ENCODE data around the gene LRP10. TPM values are rescaled to one million over a fixed set of nuclear protein-coding genes. Genes with fewer than 3 reads are reported as not detected.

Gene LRP10
- total RNA-seq, 1 experiment from 2014 or later = 42.7 TPM

DNA sequence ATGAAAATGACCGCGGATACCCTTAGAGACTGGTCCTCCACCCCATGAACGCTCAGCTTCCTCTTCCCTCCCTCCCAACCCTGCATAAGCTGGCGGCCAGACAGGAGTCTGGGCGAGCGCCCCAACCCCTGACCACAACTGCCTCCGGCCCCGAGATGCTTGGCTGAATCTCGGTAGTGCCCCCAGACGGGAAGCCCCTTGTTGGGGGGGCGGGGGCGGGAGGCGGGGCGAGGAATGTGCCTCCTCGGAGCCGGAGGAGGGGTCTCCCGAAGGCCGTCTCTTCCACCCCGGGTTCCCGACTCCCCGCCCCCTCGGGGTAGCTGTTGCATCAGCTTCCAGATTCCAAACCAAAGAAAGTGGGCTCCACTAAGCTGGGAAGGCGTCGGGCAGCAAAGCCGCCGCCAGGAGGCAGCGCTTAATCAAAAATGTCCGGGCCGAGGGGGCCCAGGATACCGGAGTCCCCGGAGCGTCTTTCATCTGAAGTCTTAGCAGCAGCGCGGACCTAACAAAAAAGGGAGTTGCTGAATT, 48.9 kb upstream of the LRP10 start:
- BruUV-seq (replicated peaks) = no TSS peak
- H2AFZ ChIP-seq (ENCODE audit: low read depth, low read length, poor library complexity, severe bottlenecking) = peak overlapping the region; percentile 99

More for the DNA sequence above, 48.9 kb upstream of the LRP10 start:
- Histone ChIP-seq H3K4me3 (replicated peaks in 1 of 2; ENCODE audit: low read depth in 1 of 2, low read length in 2 of 2) (peak overlapping the region; percentile 29 to 43), H3K4me2 (ENCODE audit: low read length) (peak overlapping the region; percentile 68), H3K79me2 (ENCODE audit: insufficient read depth, low read length) (no peaks in the 10 kb centered on the region), H3K36me3 (ENCODE audit: control insufficient read depth in 1 of 2, insufficient read depth in 2 of 2, low read length in 2 of 2) (no peaks in the 10 kb centered on the region), H3K9me3 (ENCODE audit: control insufficient read depth in 1 of 2, insufficient read depth in 1 of 2, low read depth in 1 of 2, low read length in 2 of 2) (no peaks in the 10 kb centered on the region), H4K20me1 (ENCODE audit: insufficient read depth) (no peaks in the 10 kb centered on the region), H3K9me2 (ENCODE audit: insufficient read depth) (no peaks in the 10 kb centered on the region), H3K9ac (ENCODE audit: low read length) (peak overlapping the region; percentile 22), H3K4me1 (ENCODE audit: control insufficient read depth in 1 of 2, insufficient read depth in 2 of 2, low read length in 2 of 2) (peaks cover 7 to 35% of the 10 kb centered on the region in 2 experiments), H3K27ac (ENCODE audit: low read depth, low read length) (no peak overlapping the region), H3K27me3 (ENCODE audit: insufficient read depth, low read length) (no peaks in the 10 kb centered on the region)
- RAD21 ChIA-PET (ENCODE audit: low non-redundant PET in 1 of 2, low total read pairs in 2 of 2, uncharacterized antibody in 2 of 2, unreplicated experiment in 2 of 2) = interaction anchor here (0.6 to 1.4 kb wide), 7 partner anchors 15 to 165 kb away, joined by 3 to 8 read pairs (median 3); no protein-coding TSS in a partner anchor
- CTCF ChIA-PET = interaction anchor here (0.6 to 2.7 kb wide), 19 partner anchors 8 to 537 kb away, joined by 3 to 38 read pairs (median 4); partner anchors contain the start of genes AJUBA, DAD1, LRP10 and OXA1L
- intact Hi-C loops (cut with micrococcal nuclease) = loop anchor here (1.0 to 2.0 kb wide), 4 partner anchors 31 to 266 kb away; partner anchors contain the start of gene AJUBA
- POLR2A ChIA-PET = interaction anchor here (0.8 to 1.9 kb wide), 3 partner anchors 9 to 263 kb away, joined by 3 to 6 read pairs (median 4); partner anchors contain the start of gene OXA1L
- peak; percentile 81 to 89 (median 87) for TF ChIP-seq CTCF (IDR thresholded peaks at IDR 0.05 in 2 of 3, conservative IDR thresholded peaks at IDR 0.05 in 1 of 3; ENCODE audit: borderline replicate concordance in 1 of 3, insufficient read depth in 1 of 3, low read depth in 2 of 3, low read length in 2 of 3)
- TF ChIP-seq YY1 (IDR thresholded peaks at IDR 0.05; ENCODE audit: extremely low read depth, insufficient replicate concordance, low read depth, low read length) = no peak
- no peak for TF ChIP-seq SRF (IDR thresholded peaks at IDR 0.05; ENCODE audit: low read depth)
- TF ChIP-seq RAD21 (IDR thresholded peaks at IDR 0.05; ENCODE audit: low read depth) = peak; percentile 88
- peak; percentile 50 for TF ChIP-seq TCF7L2 (IDR thresholded peaks at IDR 0.05; ENCODE audit: borderline replicate concordance, extremely low read depth, insufficient read depth, insufficient read length)
- TF ChIP-seq ZNF274 (IDR thresholded peaks at IDR 0.05; ENCODE audit: low read depth, low read length) = no peak
- TF ChIP-seq ATF3 (IDR thresholded peaks at IDR 0.05) = no peak
- peak; percentile 86 for ATAC-seq
- DNase-seq (ENCODE audit: low read depth, low spot score) = peak; percentile 51
